Neural cell (in vitro differentiated cells): ENCODE data around the gene TPM1. TPM values are rescaled to one million over a fixed set of nuclear protein-coding genes. Genes with fewer than 3 reads are reported as not detected.

Experiments used
- H2AFZ ChIP-seq: fragments of 200-600, 300-800 bp; sonication (generic), shearing (Covaris generic); 2 replicates; pipeline ENCODE4 v1.6.0; 2014; ENCODE audit warnings: low read depth, mild to moderate bottlenecking, antibody characterized with exemption, low read length, moderate library complexity
- H3F3A ChIP-seq: fragments of 200-600 bp; shearing (Covaris generic); 2 replicates; pipeline ENCODE4 v1.6.1; 2016; ENCODE audit warnings: mild to moderate bottlenecking, moderate library complexity, mixed read lengths, antibody characterized with exemption, low read length; ENCODE audit not compliant: insufficient read depth, poor library complexity, severe bottlenecking
- H3K27ac ChIP-seq: fragments of 200-600, 300-800 bp; sonication (generic), shearing (Covaris generic); 2 replicates; pipeline ENCODE4 v1.5.1; 2014; ENCODE audit warnings: mild to moderate bottlenecking, low read length, moderate library complexity
- H3K27me3 ChIP-seq: fragments of 300-800, 200-600 bp; sonication (generic), shearing (Covaris generic); 2 replicates; pipeline ENCODE4 v1.6.0; 2014; ENCODE audit warnings: mild to moderate bottlenecking, low read depth, low read length, moderate library complexity; ENCODE audit not compliant: insufficient read depth
- H3K36me3 ChIP-seq: fragments of 300-800, 200-600 bp; sonication (generic), shearing (Covaris generic); 2 replicates; pipeline ENCODE4 v1.5.1; 2014; ENCODE audit warnings: mild to moderate bottlenecking, antibody characterized with exemption, low read length, moderate library complexity; ENCODE audit not compliant: insufficient read depth
- H3K4me2 ChIP-seq: fragments of 300-800, 200-600 bp; sonication (generic), shearing (Covaris generic); 2 replicates; pipeline ENCODE4 v1.6.0; 2014; ENCODE audit warnings: mild to moderate bottlenecking, low read length
- H3K4me3 ChIP-seq: fragments of 300-800, 200-600 bp; sonication (generic), shearing (Covaris generic); 2 replicates; pipeline ENCODE4 v1.5.1; 2014; ENCODE audit warnings: mild to moderate bottlenecking, low read length, moderate library complexity
- H3K79me2 ChIP-seq: fragments of 200-600 bp; shearing (Covaris generic); replicated peaks from 2 replicates; pipeline ENCODE4 v1.6.0; 2014; ENCODE audit warnings: mild to moderate bottlenecking, low read length, moderate library complexity; ENCODE audit not compliant: insufficient read depth
- H3K9ac ChIP-seq: fragments of 300-800, 200-600 bp; sonication (generic), shearing (Covaris generic); 2 replicates; pipeline ENCODE4 v1.6.1; 2016; ENCODE audit warnings: mild to moderate bottlenecking, low read length, mixed read lengths
- H3K9me2 ChIP-seq: fragments of 200-600 bp; shearing (Covaris generic); 2 replicates; pipeline ENCODE4 v1.6.1; 2016; ENCODE audit warnings: mild to moderate bottlenecking, low read length, mixed read lengths; ENCODE audit not compliant: insufficient read depth
- H3K9me3 ChIP-seq: fragments of 200-600, 300-800 bp; sonication (generic), shearing (Covaris generic); 2 replicates; pipeline ENCODE4 v1.6.1; 2016; ENCODE audit warnings: mild to moderate bottlenecking, mixed run types, low read length, moderate library complexity, mixed read lengths
- H4K20me1 ChIP-seq: fragments of 200-600 bp; shearing (Covaris generic); 2 replicates; pipeline ENCODE4 v1.6.1; 2016; ENCODE audit warnings: mild to moderate bottlenecking, mixed run types; ENCODE audit not compliant: insufficient read depth
- POLR2AphosphoS5 ChIP-seq: IDR thresholded peaks from 2 replicates; pipeline ENCODE4 v1.6.1; 2012
- RAD21 ChIP-seq: fragments of 450-650 bp; conservative IDR thresholded peaks from 2 replicates; pipeline ENCODE4 v1.6.1; 2014; ENCODE audit warnings: antibody characterized with exemption, mild to moderate bottlenecking, moderate library complexity
- polyA plus RNA-seq: library from polyadenylated mRNA; depleted of rRNA; stranded (reverse); fragments of >200 nt; gene quantifications from 2 replicates; pipeline ENCODE4 v1.2.3, GENCODE V29; 2014
- TF ChIP-seq, protein P1 (sequence below): fragments of 450-650 bp; IDR thresholded peaks from 2 replicates; pipeline ENCODE4 v1.5.1; 2014; ENCODE audit warnings: antibody characterized with exemption, mild to moderate bottlenecking, moderate library complexity; ENCODE audit not compliant: poor library complexity, severe bottlenecking
- TF ChIP-seq, protein P2 (sequence below): IDR thresholded peaks from 2 replicates; pipeline ENCODE4 v1.6.1; 2012; ENCODE audit warnings: borderline replicate concordance

TPM1 gene
- polyA plus RNA-seq, 1 donor from 2014 or later = 254 TPM

DNA sequence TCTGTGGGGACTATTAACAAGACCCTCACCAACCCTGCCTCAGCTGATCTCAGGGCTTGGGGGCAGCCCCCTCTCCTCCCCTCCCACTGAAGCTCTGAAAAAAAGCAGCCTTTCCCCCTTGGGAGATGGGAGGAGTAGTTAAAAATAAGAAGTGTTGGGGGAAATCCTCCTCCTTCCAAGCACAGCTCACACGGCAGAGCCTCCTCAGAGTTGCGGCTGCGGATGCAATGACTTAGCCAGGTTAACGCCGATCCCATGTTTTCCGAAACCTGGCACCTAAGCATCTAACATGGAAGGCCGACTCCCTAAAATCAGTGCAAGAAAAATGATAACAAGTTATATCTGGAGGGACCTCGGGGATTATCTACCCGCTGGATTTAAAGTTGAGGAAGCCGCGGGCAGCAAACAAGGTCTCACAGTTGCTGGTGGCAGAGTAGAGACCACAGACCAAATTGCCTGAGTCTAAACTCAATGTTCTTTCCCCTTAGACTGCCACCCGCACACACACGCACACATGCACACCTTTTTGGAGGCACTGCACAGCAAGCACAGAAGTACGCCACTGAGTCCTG is 1.1 kb upstream of the TPM1 start (continued):
- TF ChIP-seq, protein P1, sequence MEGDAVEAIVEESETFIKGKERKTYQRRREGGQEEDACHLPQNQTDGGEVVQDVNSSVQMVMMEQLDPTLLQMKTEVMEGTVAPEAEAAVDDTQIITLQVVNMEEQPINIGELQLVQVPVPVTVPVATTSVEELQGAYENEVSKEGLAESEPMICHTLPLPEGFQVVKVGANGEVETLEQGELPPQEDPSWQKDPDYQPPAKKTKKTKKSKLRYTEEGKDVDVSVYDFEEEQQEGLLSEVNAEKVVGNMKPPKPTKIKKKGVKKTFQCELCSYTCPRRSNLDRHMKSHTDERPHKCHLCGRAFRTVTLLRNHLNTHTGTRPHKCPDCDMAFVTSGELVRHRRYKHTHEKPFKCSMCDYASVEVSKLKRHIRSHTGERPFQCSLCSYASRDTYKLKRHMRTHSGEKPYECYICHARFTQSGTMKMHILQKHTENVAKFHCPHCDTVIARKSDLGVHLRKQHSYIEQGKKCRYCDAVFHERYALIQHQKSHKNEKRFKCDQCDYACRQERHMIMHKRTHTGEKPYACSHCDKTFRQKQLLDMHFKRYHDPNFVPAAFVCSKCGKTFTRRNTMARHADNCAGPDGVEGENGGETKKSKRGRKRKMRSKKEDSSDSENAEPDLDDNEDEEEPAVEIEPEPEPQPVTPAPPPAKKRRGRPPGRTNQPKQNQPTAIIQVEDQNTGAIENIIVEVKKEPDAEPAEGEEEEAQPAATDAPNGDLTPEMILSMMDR = no peak
- TF ChIP-seq RAD21 = no peak

DNA sequence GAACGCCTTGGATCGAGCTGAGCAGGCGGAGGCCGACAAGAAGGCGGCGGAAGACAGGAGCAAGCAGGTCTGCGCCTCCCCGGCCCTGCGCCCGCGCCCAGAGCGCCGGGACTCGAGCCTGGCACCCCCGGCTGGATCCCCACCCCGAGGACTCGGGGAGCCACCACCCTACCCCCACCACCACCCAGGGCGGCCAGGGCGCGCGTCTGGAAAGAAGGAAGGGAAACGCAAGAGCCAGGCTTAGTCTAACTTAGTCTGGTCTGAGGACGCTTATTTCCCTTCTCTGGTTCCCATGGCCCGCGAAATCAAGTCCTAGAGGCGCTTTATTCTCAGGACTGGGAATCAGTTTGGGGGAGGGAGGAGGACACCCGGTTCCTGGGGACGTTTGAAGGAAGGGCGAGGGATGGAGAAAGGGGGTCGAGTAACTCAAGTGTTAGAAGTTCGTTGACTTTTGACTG is 359 bp downstream of the TPM1 start:
- Histone ChIP-seq H3K27ac (no peak overlapping the region), H3K79me2 (peaks cover 37% of the 10 kb centered on the region), H3K36me3 (no peaks in the 10 kb centered on the region), H3K9me3 (no peaks in the 10 kb centered on the region), H3K9ac (peak overlapping the region; percentile 75), H3K27me3 (peaks cover 13% of the 10 kb centered on the region), H3F3A (peaks cover 3% of the 10 kb centered on the region), H3K9me2 (no peaks in the 10 kb centered on the region), H3K4me3 (peak overlapping the region; percentile 87), H4K20me1 (no peaks in the 10 kb centered on the region), H2AFZ (peak overlapping the region; percentile 34), H3K4me2 (peak overlapping the region; percentile 75)
- TF ChIP-seq POLR2AphosphoS5 = no peak
- TF ChIP-seq, protein P2, sequence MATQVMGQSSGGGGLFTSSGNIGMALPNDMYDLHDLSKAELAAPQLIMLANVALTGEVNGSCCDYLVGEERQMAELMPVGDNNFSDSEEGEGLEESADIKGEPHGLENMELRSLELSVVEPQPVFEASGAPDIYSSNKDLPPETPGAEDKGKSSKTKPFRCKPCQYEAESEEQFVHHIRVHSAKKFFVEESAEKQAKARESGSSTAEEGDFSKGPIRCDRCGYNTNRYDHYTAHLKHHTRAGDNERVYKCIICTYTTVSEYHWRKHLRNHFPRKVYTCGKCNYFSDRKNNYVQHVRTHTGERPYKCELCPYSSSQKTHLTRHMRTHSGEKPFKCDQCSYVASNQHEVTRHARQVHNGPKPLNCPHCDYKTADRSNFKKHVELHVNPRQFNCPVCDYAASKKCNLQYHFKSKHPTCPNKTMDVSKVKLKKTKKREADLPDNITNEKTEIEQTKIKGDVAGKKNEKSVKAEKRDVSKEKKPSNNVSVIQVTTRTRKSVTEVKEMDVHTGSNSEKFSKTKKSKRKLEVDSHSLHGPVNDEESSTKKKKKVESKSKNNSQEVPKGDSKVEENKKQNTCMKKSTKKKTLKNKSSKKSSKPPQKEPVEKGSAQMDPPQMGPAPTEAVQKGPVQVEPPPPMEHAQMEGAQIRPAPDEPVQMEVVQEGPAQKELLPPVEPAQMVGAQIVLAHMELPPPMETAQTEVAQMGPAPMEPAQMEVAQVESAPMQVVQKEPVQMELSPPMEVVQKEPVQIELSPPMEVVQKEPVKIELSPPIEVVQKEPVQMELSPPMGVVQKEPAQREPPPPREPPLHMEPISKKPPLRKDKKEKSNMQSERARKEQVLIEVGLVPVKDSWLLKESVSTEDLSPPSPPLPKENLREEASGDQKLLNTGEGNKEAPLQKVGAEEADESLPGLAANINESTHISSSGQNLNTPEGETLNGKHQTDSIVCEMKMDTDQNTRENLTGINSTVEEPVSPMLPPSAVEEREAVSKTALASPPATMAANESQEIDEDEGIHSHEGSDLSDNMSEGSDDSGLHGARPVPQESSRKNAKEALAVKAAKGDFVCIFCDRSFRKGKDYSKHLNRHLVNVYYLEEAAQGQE = no peak

DNA sequence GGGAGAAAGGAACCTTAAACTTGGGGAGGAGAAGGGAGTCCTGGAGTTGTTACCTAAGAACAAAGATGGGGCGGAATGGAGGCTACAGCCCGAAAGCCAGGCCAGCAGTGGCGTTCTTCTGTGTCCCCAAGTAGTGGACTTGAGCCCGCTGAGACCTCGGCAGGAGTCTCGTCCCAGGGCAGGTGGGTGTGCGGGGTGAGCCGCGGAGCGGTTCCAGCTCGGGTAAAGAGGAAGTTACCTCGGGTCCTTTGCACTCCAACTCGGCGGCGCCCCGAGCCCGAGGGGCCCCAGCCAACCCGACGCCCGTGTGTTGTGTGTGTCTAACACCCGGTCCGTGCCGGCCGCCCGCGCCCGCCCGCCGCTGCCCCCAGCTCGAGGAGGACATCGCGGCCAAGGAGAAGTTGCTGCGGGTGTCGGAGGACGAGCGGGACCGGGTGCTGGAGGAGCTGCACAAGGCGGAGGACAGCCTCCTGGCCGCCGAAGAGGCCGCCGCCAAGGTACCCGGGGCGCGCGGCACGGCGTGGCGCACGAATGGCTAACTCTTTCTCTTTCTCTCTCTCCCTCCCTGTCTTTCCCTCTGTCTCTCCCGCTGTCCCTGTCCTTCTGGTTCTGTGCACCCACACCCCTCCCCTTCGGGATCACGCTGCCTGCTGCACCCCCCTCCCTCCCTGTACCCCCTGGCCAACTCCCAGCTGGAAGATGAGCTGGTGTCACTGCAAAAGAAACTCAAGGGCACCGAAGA is 959 bp downstream of the TPM1 start:
- H3K79me2 ChIP-seq = peaks cover 37% of the 10 kb centered on the region

More for the DNA sequence above, 959 bp downstream of the TPM1 start:
- Histone ChIP-seq H4K20me1 (no peaks in the 10 kb centered on the region), H3K9me2 (no peaks in the 10 kb centered on the region), H3K27ac (no peak overlapping the region), H2AFZ (no peak overlapping the region), H3K9ac (peak overlapping the region; percentile 75), H3K36me3 (no peaks in the 10 kb centered on the region), H3K4me3 (peak overlapping the region; percentile 87), H3K27me3 (peaks cover 13% of the 10 kb centered on the region), H3F3A (peaks cover 3% of the 10 kb centered on the region), H3K4me2 (peak overlapping the region; percentile 75), H3K9me3 (no peaks in the 10 kb centered on the region)
- TF ChIP-seq POLR2AphosphoS5 = peak; percentile 14
- TF ChIP-seq, protein P1 = no peak
